K562 (cell line): ENCODE measurements around the gene KAT6B. TPM values are rescaled to one million over a fixed set of nuclear protein-coding genes. Genes with fewer than 3 reads are reported as not detected.

Experiments
- ATAC-seq: fragments of 200-7000 bp; cut with Tn5 transposase; 3 replicates; pipeline ENCODE4 v1.9.1; 2020; ENCODE audit warnings: moderate library complexity
- BruUV-seq: library from RNA; stranded (reverse); fragments of 400-500 nt; replicated peaks from 2 replicates; lab custom pipeline; 2021; lab: Mats Ljungman, UMichigan
- CTCF ChIA-PET: fragments of 300-600 bp; formaldehyde crosslinking; extraction: SDS; loops from one replicate; lab custom pipeline; 2021; ENCODE audit warnings: low intra/inter-chr PET ratio; lab: Yijun Ruan, JAX
- POLR2A ChIA-PET: fragments of 300-600, 350-650 bp; sonication (Branson Sonifier 250); formaldehyde crosslinking; extraction: SDS; loops from one replicate; lab custom pipeline; 2021; ENCODE audit warnings: antibody characterized with exemption, inconsistent platforms; lab: Yijun Ruan, JAX
- DNase-seq, 4 experiments: peaks; one replicate each; pipeline versions ENCODE4 v3.0.0 to v3.0.0-alpha.2; 2011 to 2018; ENCODE audit warnings: low spot score in 3 of 4, mixed read lengths in 3 of 4; ENCODE audit errors: extremely low read depth in 1 of 4
- FAIRE-seq: peaks from 2 replicates; lab custom pipeline; 2011; peaks lifted over from hg19 to GRCh38; lab: Jason Lieb, UNC
- H2AFZ ChIP-seq: 2 replicates; pipeline ENCODE4 v1.6.0; 2011; ENCODE audit warnings: low read depth, low read length, control low read depth, inconsistent platforms
- H3K27ac ChIP-seq: fragments of 200-600 bp; 3 replicates; pipeline ENCODE4 v1.8.0; 2011; ENCODE audit warnings: low read depth, mild to moderate bottlenecking, control low read depth, inconsistent platforms, low read length, moderate library complexity, mixed read lengths; ENCODE audit errors: extremely low read depth
- H3K27me3 ChIP-seq, 2 experiments: fragments of 300-600 bp in 1 of 2; 2 replicates in 1 of 2; 3 replicates in 1 of 2; pipeline versions ENCODE4 v1.6.0 to v1.8.0; 2011; ENCODE audit warnings: inconsistent platforms in 2 of 2, low read length in 2 of 2, mild to moderate bottlenecking in 1 of 2, mixed read lengths in 1 of 2, moderate library complexity in 1 of 2; ENCODE audit not compliant: control insufficient read depth in 2 of 2, insufficient read depth in 2 of 2
- H3K36me3 ChIP-seq: fragments of 300-600 bp; 3 replicates; pipeline ENCODE4 v1.8.0; 2011; ENCODE audit warnings: mild to moderate bottlenecking, low read length, inconsistent platforms; ENCODE audit not compliant: control insufficient read depth, insufficient read depth
- H3K4me1 ChIP-seq, 2 experiments: fragments of 200-600 bp in 1 of 2; replicated peaks in 1 of 2; 2 replicates in 1 of 2; 3 replicates in 1 of 2; pipeline versions ENCODE4 v1.5.1 to v1.8.0; 2011; ENCODE audit warnings: inconsistent platforms in 2 of 2, low read length in 2 of 2, mild to moderate bottlenecking in 1 of 2, mixed read lengths in 1 of 2, moderate library complexity in 1 of 2; ENCODE audit not compliant: control insufficient read depth in 2 of 2, insufficient read depth in 2 of 2
- H3K4me2 ChIP-seq: 2 replicates; pipeline ENCODE4 v1.6.1; 2011; ENCODE audit warnings: low read length, control low read depth, inconsistent platforms, mixed read lengths; ENCODE audit not compliant: insufficient read depth
- H3K4me3 ChIP-seq: fragments of 200-600 bp; sonication (generic), shearing (Covaris generic); 2 replicates; pipeline ENCODE4 v1.5.1; 2016; ENCODE audit warnings: control low read depth, inconsistent platforms
- H3K79me2 ChIP-seq: fragments of 200-600 bp; 3 replicates; pipeline ENCODE4 v1.8.0; 2011; ENCODE audit warnings: low read length, inconsistent platforms; ENCODE audit not compliant: control insufficient read depth, insufficient read depth
- H3K9ac ChIP-seq, 2 experiments: 2 replicates each; pipeline versions ENCODE4 v1.6.0 to v1.6.1; 2011; ENCODE audit warnings: low read depth in 2 of 2, low read length in 2 of 2, control low read depth in 1 of 2, inconsistent platforms in 1 of 2, mild to moderate bottlenecking in 1 of 2, mixed read lengths in 1 of 2; ENCODE audit not compliant: insufficient read depth in 1 of 2
- H3K9me1 ChIP-seq: one replicate; pipeline ENCODE4 v1.6.0; 2011; ENCODE audit warnings: inconsistent platforms, mild to moderate bottlenecking, low read length, moderate library complexity; ENCODE audit not compliant: control insufficient read depth, insufficient read depth
- H3K9me3 ChIP-seq: replicated peaks from 2 replicates; pipeline ENCODE4 v1.5.1; 2011; ENCODE audit warnings: low read depth, low read length, inconsistent platforms; ENCODE audit not compliant: control insufficient read depth, insufficient read depth
- H4K20me1 ChIP-seq: replicated peaks from 2 replicates; pipeline ENCODE4 v1.6.1; 2011; ENCODE audit warnings: low read length, inconsistent platforms, mixed read lengths; ENCODE audit not compliant: control insufficient read depth, insufficient read depth
- MTA3 ChIP-seq: fragments of 450-650 bp; formaldehyde crosslinking; IDR thresholded peaks from 2 replicates; pipeline ENCODE4 v1.6.1; 2017; ENCODE audit warnings: mild to moderate bottlenecking, borderline replicate concordance
- PRMT5 ChIP-seq: sonication (generic); formaldehyde crosslinking; IDR thresholded peaks from 2 replicates; pipeline ENCODE4 v1.5.0; 2020; ENCODE audit warnings: missing genetic modification reagents
- RAD51 ChIP-seq: fragments of 450-650 bp; IDR thresholded peaks from 2 replicates; pipeline ENCODE4 v1.7.1; 2016; ENCODE audit warnings: low read depth, mild to moderate bottlenecking, borderline replicate concordance
- ZNF75A ChIP-seq: fragments of 450-650 bp; formaldehyde crosslinking; IDR thresholded peaks from 2 replicates; pipeline ENCODE4 v1.4.0; 2020; ENCODE audit warnings: mild to moderate bottlenecking
- in situ Hi-C: fragments of 300-500 bp; cut with MboI; formaldehyde crosslinking; loops from 4 replicates; pipeline ENCODE4 v1.15.0; 2018; ENCODE audit warnings: inconsistent platforms, mixed read lengths
- intact Hi-C: fragments of 100-400 bp; cut with micrococcal nuclease; formaldehyde crosslinking; loops from 2 replicates; pipeline ENCODE4 v1.14.2; 2022
- polyA plus RNA-seq, 8 experiments: library from polyadenylated mRNA; depleted of rRNA in 4 of 8; stranded (reverse) in 5 of 8; unstranded in 3 of 8; fragments of >200 nt; fragmentation: Nextera tagmentation in 2 of 8; fragmentation: Illumina TruSeq in 1 of 8; extraction: Ambion mirVana in 2 of 8; extraction: Trizol in 1 of 8; gene quantifications; 2 replicates each; pipeline versions ENCODE4 v1.2.1 to v1.2.3, GENCODE V29; 2011 to 2014; ENCODE audit warnings: inconsistent platforms in 1 of 8, missing spikeins in 1 of 8
- total RNA-seq, 7 experiments: library from RNA; depleted of rRNA in 6 of 7; stranded (reverse); fragments of >200 nt in 6 of 7; fragmentation: Illumina TruSeq in 2 of 7; extraction: Trizol in 2 of 7; gene quantifications; 2 replicates each; pipeline versions ENCODE4 v1.2.1 to v1.2.3, GENCODE V29; 2011 to 2021; ENCODE audit warnings: low replicate concordance in 1 of 7

KAT6B gene
- total and polyA plus RNA-seq, 9 of the 15 experiments (the other 6 are each of a cell fraction or from before 2014, with no cell fraction given), result 1.4 to 9.2 (median 6.8) TPM

- TF ChIP-seq PRMT5 (no peak), ZNF75A (no peak), RAD51 (no peak)
These were observed 12.8 kb upstream of the KAT6B start (continued) for GRCh38 chr10:74813381-74814259.

GRCh38 chr10:74814797-74815196 lies 11.6 kb upstream of the KAT6B start:
- POLR2A ChIA-PET, result no interaction called here
- Histone ChIP-seq H3K4me1 (peaks cover 0 to 8% of the 10 kb centered on the region in 2 experiments; a peak in 2 of 5 replicates), H3K27ac (no peak overlapping the region), H3K79me2 (no peaks in the 10 kb centered on the region), H2AFZ (no peak overlapping the region), H3K4me3 (no peak overlapping the region), H3K9me1 (no peaks in the 10 kb centered on the region), H3K4me2 (no peak overlapping the region), H3K9ac (no peak overlapping the region), H3K27me3 (peaks cover 2 to 16% of the 10 kb centered on the region in 2 experiments; a peak in 3 of 5 replicates), H3K36me3 (no peaks in the 10 kb centered on the region), H3K9me3 (peaks cover 6% of the 10 kb centered on the region), H4K20me1 (no peaks in the 10 kb centered on the region)
- ATAC-seq (no peak), DNase-seq (no peak), FAIRE-seq (no peak)
- CTCF ChIA-PET, result no interaction called here
- no peak for TF ChIP-seq MTA3
- in situ Hi-C loops, result no loop called here
- intact Hi-C loops, result no loop called here
- BruUV-seq, result no TSS peak
